Erythroblast (primary cell): Measurements from ENCODE around the gene ARHGEF7.

ENCODE experiments used
- GATA1 ChIP-seq: IDR thresholded peaks from 2 replicates; pipeline ENCODE4 v1.6.1; 2011; ENCODE audit warnings: low read depth, mild to moderate bottlenecking, control low read depth, low read length, moderate library complexity
- POLR2A ChIP-seq: IDR thresholded peaks from 2 replicates; pipeline ENCODE4 v1.6.1; 2011; ENCODE audit warnings: mild to moderate bottlenecking, low read length

DNA sequence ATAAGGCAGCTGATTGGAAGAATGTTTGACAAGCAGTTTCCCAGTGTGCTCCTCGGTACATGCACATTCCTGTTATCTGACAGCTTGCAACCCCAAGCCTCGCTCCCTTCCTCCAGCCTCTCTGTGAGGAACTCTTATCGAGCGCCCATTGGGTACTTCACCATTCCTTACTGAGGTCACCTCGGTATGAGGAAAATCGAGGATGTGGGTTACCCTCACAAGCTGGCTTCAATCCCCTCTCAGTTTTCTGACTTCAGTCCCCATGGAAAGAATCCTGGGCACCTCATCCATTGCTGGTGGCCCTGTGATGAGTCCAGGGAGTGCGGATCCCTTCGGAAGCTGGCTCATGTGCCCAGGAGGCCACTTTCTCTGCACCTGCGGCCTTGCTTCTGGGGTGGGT, 222.6 kb downstream of the ARHGEF7 start:
- TF ChIP-seq POLR2A (no peak), GATA1 (no peak)
